Measurements from ENCODE around the gene CEACAM3. TPM values are rescaled to one million over a fixed set of nuclear protein-coding genes. Genes with fewer than 3 reads are reported as not detected.
A peak's percentile ranks its signal among the peaks of the same experiment; 100 is the strongest.

CEACAM3 gene
- total RNA-seq, 1 experiment from 2014 or later: not detected

DNA sequence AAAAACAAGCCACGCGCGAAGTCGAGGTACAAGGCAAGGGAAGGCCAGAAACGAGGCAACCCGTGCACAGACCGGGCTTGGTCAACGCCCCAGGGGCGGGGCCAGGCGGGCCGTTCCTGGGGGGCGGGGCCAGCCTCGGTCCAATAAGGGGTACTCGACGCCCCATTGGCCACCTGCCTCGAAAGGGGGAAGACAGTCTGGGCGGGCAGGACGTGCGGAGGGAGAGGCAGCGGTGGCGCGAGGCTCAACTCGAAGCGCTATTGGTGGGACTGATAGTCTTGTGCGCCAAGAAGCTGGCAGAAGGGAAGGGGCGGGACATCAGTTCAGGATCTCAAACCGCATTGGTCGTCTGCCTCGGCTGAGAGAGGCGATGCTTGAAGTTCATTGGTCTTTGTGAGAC lies 48.2 kb downstream of the CEACAM3 start, which contains the start of gene LYPD4:
Gene LYPD4, minus strand, starts transcription at position 83 of the 400 bp plus-strand sequence. CDS start 5,398 bp downstream, outside the sequence.
- no peak for DNase-seq (ENCODE audit: low read depth)

DNA sequence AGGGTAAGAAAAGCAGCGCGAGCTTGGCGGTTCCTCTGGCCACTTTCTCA lies 48.4 kb downstream of the CEACAM3 start, which contains the start of gene DMRTC2:
Gene DMRTC2, plus strand, starts transcription at position 42 of the 50 bp plus-strand sequence. CDS start 2,387 bp downstream, outside the sequence.
- no peak for DNase-seq (ENCODE audit: low read depth)

GRCh38 chr19:41845051-41845590 lies 48.7 kb downstream of the CEACAM3 start:
- no peak for DNase-seq (ENCODE audit: low read depth)

DNA sequence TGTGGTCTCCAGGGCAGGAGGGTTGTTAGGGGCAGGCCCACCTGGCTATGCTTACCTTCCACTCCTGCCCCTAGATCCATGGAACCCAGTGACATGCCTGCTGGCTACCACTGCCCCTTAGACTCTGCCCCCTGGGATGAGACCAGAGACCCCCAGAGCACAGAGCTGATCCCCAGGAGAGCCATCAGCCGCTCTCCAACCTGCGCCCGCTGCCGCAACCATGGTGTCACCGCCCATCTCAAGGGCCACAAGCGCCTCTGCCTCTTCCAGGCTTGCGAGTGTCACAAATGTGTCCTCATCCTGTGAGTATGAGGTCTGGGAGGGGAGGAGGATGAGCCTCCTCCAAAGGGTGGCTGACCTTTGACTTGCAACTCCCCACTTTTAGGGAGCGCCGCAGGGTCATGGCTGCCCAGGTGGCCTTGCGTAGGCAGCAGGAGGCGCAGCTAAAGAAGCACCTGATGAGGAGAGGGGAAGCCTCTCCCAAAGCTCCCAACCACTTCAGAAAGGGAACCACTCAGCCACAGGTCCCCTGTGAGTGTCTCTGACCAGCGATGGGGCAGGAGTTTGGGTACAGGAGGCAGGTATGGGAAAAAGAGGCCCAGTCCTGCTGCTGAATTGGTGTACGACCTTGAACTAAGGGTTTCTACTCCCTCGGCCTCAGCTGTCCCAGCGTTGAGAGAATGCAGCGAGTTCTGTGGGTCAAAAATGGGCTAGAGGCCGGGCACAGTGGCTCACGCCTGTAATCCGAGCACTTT lies 51.1 kb downstream of the CEACAM3 start:
- DNase-seq (ENCODE audit: low read depth): no peak

- DNase-seq (ENCODE audit: low read depth): no peak
These were observed 52.3 kb downstream of the CEACAM3 start for GRCh38 chr19:41848666-41849065.

DNA sequence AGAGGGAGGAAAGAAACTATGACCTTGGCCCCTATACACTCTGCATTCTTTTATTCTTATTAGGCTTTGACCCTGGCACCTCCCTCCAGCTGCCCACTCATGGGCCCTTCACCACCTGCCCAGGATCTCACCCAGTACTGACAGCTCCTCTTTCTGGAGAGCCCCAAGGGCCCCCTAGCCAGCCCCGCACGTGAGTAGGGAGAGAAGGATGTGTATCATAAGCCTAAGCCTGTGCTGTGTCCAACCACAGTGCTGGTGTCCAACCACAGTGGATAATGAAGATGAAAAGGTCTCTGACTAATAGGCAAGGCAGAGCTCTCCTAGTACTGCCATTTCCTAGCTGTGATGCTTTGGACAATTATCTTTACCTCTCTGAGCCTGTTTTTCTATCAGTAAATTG lies 52.7 kb downstream of the CEACAM3 start:
- DNase-seq (ENCODE audit: low read depth): no peak

GRCh38 chr19:41850381-41850780 lies 54.0 kb downstream of the CEACAM3 start:
- no peak for DNase-seq (ENCODE audit: low read depth)

GRCh38 chr19:41851456-41851855 lies 55.1 kb downstream of the CEACAM3 start:
- no peak for DNase-seq (ENCODE audit: low read depth)

DNA sequence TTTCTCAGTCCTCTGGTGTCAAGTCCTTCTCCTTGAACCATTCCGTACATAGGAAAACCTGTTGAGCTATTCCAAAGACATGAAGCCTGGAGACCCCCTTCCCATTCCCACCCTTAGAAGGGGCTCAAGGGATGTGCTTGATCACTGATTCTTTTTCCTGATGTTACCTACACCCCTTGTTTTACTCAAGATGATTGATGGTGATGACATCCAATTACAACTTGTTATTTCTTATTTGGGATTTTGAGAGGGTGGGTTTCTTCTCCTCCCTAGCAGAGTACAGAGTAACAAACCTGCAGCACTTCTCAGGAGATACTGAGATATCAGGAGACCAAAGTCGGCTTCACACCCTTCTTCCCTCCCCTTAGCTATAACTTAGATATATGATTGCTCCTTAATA lies 57.0 kb downstream of the CEACAM3 start:
- DNase-seq (ENCODE audit: low read depth): no peak

DNA sequence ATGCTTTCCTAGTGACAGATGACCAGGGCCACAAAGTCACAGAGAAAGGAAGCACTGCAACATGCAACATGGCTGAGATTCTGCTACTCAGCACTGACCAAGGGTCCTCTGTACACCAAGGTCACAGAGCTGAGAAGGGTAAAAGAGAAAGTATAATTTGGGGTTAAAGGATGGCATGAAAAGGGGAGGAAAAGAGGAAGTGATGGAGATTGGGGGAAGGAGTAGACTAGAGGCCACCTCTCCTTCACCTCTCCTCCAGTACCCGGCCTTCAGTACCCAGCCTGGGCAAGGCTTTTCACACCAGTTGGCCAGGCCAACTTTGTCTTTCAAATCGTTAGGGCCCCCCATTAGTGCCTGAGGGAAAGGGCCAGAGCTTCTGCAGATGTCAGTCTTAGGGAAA lies 57.4 kb downstream of the CEACAM3 start:
- DNase-seq (ENCODE audit: low read depth): no peak

DNA sequence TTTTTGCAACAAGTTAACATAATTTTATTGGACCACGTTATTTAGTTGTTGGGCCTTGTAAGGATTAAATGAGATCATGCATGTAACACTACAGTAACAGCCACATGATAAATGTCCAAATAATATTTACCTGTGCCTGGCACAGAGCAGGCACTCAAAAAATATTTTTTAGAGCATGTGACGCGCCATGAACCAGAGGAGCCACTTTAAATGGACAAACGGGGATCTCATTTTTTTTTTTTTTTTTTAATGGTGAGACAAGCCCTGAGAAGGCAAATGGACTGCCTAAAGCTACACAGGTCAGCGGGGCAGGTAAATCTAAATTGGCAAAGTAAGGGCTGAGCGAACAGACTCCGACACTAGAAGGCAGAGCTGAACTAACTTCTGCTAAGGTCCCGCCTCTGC lies 62.8 kb downstream of the CEACAM3 start:
- DNase-seq (ENCODE audit: low read depth): no peak

DNA sequence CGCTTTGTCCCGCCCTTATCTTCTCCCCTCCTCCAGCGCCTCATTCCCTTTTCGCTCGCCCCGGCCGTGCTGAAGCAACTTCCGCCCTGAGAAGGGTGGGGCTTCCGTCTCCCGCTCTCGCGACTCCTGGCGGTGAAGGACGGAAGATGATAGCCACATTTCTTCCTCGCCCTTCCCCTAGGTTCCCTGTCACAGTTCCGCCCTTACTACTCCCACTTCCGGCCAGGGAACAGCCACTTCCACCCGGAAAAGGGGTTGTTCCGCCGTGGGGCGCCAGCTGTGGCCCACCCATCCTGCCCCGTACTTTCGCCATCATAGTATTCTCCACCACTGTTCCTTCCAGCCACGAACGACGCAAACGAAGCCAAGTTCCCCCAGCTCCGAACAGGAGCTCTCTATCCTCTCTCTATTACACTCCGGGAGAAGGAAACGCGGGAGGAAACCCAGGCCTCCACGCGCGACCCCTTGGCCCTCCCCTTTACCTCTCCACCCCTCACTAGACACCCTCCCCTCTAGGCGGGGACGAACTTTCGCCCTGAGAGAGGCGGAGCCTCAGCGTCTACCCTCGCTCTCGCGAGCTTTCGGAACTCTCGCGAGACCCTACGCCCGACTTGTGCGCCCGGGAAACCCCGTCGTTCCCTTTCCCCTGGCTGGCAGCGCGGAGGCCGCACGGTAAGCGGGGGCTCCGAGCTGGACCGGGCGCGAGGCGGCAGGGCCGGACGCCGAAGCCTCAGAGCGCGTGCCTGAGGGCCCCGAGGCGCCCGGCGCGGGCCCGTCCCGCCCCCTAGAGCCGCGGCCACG lies 63.4 kb downstream of the CEACAM3 start, which contains the start of gene RPS19:
Gene RPS19, plus strand, starts transcription at position 638 of the 801 bp plus-strand sequence. CDS start 520 bp downstream, outside the sequence.
- peak; percentile 98 for DNase-seq (ENCODE audit: low read depth)

GRCh38 chr19:41860419-41861115 lies 64.2 kb downstream of the CEACAM3 start:
- no peak for DNase-seq (ENCODE audit: low read depth)

Other genes with a start within 250 kb of the CEACAM3 start
- not detected in 2 replicates for gene CEACAM21, start 220.4 kb upstream of the CEACAM3 start, total RNA-seq (2014; rRNA removed; shearing (Covaris generic))
- not detected in 2 replicates for gene CEACAM4, start 169.5 kb upstream of the CEACAM3 start, total RNA-seq (2014; rRNA removed; shearing (Covaris generic))
- not detected in 2 replicates for gene CEACAM7, start 108.3 kb upstream of the CEACAM3 start, total RNA-seq (2014; rRNA removed; shearing (Covaris generic))
- gene CEACAM5, start 88.0 kb upstream of the CEACAM3 start, total RNA-seq (2014; rRNA removed; shearing (Covaris generic)): not detected in 2 replicates
- gene CEACAM6, start 41.1 kb upstream of the CEACAM3 start, total RNA-seq (2014; rRNA removed; shearing (Covaris generic)): not detected in 2 replicates
- not detected in 2 replicates for gene LYPD4, start 48.1 kb downstream of the CEACAM3 start, total RNA-seq (2014; rRNA removed; shearing (Covaris generic))
- gene DMRTC2, start 48.5 kb downstream of the CEACAM3 start, total RNA-seq (2014; rRNA removed; shearing (Covaris generic)): not detected in 2 replicates
- 1,675 and 2,627 TPM in 2 replicates for gene RPS19, start 63.7 kb downstream of the CEACAM3 start, total RNA-seq (2014; rRNA removed; shearing (Covaris generic))
- gene CD79A, start 80.7 kb downstream of the CEACAM3 start, total RNA-seq (2014; rRNA removed; shearing (Covaris generic)): not detected in 2 replicates
- gene ARHGEF1, start 86.6 kb downstream of the CEACAM3 start, total RNA-seq (2014; rRNA removed; shearing (Covaris generic)): 23.4 and 28.2 TPM in 2 replicates
- gene ERFL, start 131.9 kb downstream of the CEACAM3 start, total RNA-seq (2014; rRNA removed; shearing (Covaris generic)): not detected in 2 replicates
- gene RABAC1, start 162.7 kb downstream of the CEACAM3 start, total RNA-seq (2014; rRNA removed; shearing (Covaris generic)): 235 and 336 TPM in 2 replicates
- gene ATP1A3, start 197.6 kb downstream of the CEACAM3 start, total RNA-seq (2014; rRNA removed; shearing (Covaris generic)): under 0.01 and 0.10 TPM in 2 replicates

All from RPMI7951 (cell line).